Raji (cell line): ENCODE results near the gene DNAH12.

Experiments
- POLR2A ChIP-seq: IDR thresholded peaks from 2 replicates; pipeline ENCODE4 v1.6.1; 2011; ENCODE audit warnings: low read depth, low read length, control low read depth; ENCODE audit not compliant: insufficient read depth

Gene DNAH12

DNA sequence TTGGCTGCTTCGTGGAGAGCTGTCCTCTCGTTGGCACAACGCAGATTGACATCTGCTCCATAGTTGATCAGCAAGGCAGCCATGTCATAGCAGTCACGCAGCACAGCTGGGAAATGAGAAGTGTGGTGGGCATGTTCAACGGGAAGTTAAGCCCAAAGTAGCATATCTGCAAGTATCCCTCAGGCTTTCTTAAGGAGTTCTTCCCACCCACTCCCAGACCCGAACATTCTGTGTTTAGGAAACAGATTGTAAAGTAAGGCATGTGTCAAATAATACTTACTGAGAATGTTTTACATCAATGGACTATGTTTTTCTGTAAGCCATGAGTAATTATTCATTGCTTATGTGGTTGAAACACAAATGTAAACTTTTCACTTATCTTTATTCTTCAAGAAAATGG lies 260.8 kb downstream of the DNAH12 start:
- no peak for TF ChIP-seq POLR2A

DNA sequence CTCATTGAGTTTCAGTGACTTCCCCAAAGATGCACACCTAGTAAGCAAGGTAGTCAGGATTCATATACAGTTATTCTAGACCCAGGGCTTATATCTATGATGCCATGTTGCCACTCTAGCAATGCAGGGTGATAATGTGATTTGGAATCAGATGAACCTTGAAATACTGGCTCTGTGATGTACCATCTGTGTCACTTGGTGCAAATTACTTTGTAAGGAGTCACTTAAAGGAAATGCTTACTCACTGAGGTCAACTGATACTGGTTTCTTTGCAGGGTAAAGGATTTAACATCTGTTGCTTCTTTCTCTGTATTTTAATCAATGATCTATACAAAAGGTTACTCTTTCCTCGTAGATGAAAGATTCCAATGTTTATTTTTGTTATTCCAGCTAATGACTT lies 262.4 kb downstream of the DNAH12 start:
- TF ChIP-seq POLR2A = no peak

DNA sequence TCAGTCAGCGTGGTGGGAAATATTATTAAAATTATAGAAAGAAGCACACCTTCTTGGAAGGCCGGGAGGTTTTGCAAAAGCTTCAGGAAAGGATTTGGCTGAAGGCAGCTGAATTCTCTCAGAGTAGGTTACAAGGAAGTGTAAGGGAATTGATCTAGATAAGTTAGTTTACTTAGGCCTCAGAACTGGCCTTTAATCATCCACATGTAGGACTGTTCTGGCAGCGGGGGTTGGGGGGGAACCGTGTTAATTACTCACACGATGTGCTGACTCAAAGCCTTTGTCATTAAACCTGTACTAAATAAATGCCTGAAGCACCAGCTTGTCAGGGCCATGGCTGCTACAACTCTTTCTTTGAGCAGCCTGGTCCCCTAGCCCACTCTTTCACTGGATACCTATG lies 264.5 kb downstream of the DNAH12 start:
- no peak for TF ChIP-seq POLR2A

DNA sequence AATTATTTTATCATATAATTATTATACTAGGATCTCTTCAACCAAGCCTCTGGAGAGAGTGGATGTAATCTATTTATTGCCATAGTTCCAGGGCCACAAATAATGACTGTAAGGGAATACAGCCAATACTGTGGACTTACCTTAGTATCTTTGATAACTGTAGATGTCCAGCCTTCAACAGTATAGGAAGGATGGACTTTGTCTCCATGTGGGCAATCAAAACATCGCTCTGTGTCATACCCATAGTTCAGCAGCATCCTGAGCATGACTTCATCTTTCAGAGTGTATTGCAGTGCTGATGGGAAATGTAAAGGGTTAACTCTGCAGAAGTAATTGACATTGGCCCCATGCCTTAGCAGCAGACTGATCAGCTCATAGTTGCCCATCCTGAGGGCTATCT lies 265.9 kb downstream of the DNAH12 start:
- no peak for TF ChIP-seq POLR2A

DNA sequence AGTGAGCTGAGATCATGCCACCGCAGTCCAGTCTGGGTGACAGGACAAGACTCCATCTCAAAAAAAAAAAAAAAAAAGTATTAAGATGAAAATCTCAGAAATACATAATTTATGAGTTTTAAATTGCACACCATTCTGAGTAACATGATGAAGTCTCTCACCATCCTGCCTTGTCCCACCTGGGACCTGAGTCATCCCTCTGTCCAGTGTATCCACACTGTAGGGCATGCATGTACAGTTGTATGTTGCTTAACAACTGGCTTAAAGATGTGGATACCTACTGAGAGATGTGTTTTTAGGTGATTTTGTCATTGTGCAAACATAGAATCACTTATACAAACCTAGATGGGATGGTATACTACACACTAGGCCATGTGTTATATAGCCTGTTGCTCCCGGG lies 268.8 kb downstream of the DNAH12 start:
- TF ChIP-seq POLR2A = no peak

DNA sequence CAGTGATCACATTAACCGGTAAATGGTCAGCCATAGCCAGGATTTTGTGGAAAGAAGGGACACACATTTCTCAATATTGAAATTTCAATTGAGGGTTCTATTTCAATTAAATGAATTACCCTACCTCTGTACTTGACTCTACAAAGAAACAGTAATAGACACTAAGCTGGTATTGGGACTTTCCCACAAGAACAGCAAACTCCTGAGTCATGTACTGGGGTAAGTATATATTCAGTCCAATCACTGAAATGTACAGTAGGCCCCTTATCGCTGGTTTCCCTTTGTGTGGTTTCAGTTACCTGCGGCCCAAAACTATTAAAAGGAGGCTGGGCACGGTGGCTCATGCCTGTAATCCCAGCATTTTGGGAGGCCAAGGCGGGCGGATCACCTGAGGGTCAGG lies 269.3 kb downstream of the DNAH12 start:
- TF ChIP-seq POLR2A = no peak

DNA sequence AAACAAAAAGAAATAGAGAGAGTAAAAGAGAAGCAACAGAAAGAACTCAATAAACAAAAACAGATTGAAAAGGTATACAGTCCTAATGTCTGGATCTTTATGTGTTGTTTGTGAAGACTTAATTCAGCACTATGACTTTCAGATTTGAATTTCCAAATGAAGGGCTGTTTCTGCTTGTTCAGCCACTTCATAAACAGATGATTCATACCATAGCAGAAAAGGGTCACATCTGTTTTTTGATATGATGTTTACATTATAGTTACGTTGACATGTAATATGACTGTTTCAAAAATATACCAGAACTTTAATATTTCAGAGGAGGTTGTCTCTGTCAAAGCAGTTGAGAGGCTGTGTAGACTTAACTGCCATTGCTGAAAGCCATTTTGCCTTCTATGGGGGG lies 275.7 kb downstream of the DNAH12 start:
- no peak for TF ChIP-seq POLR2A

DNA sequence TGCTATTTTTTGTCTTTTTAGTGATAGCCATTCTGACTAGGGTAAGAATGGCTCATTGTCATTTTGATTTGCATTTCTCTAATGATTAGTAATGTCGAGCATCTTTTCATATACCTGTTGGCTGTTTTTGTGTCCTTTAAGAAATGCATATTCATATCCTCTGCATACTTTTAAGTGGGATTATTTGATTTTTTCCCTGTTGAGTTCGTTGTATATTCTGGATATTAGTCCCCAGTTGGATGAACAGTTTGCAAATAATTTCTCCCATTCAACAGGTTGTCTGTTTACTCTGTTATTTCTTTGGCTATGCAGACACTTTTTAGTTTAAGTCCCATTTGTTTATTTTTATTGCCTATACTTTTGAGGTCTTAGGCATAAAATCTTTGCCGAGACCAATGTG lies 282.2 kb downstream of the DNAH12 start:
- TF ChIP-seq POLR2A = no peak

DNA sequence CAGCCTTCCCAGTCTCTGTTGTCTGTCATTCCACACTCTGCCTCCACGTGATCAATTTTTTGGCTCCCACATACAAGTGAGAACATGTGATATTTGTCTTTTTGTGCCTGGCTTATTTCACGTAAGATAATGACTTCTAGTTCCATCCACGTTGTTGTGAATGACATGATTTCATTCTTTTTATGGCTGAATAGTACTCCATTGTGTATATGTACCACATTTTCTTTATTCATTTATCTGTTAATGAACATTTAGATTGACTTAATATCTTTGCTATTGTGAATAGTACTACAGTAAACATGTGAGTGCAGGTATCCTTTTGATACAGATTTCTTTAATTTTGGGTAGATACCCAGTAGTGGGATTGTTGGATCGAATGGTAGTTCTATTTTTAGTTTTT lies 283.0 kb downstream of the DNAH12 start:
- no peak for TF ChIP-seq POLR2A

DNA sequence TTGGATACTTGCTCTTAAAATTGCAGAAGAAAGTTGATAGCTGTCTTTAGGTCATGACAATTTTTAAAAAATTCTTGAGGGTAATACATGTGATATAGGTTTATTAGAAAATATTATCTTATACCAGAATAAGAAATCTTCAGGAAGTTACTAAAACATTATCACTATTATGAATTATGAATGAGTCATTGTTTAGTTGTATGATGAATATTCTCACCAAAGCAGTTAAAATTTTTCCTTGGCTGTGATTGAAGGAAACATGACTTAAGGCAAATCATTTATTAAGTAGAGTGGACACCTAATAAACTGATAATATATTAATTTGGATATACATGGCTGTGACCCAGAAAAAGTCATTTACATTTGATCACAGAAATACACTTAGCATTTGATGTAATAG lies 286.5 kb downstream of the DNAH12 start:
- no peak for TF ChIP-seq POLR2A

DNA sequence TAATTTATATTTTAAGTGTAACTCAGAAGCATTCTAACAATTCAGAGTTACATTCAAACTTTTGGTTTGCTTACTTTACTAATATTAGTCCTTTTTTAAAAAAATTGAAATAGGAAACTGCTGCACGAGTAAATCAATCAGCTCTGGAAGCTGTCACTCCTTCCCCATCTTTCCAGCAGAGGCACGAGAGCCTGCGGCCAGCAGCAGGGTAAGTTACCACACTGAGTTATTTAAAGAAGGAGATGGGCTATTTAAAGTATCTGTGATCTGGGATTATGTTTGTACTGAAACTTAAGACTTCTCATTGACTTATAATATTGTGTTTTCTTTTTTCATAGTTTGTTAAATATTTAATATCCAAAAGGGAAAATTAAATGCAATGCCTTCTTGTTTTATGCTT lies 287.3 kb downstream of the DNAH12 start:
- TF ChIP-seq POLR2A = no peak

DNA sequence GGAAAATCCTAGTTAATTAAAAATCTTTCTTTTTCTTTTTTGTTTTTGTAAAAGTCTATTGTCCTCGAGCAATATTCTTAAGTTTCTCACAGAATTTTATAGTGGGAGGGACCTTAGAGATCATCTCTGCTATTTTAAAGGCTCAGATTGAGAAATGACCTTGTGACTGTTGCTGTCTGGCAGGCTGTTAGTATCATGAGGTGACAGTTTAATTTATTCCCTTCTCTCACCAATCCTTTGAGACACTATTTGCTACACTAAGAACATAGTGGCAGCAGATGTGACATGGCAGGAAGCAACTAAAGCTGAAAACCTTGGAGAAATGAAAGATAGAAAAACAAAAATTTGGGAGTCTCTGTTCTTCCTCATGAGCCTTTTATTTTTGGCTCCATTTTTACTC lies 291.7 kb downstream of the DNAH12 start:
- no peak for TF ChIP-seq POLR2A

DNA sequence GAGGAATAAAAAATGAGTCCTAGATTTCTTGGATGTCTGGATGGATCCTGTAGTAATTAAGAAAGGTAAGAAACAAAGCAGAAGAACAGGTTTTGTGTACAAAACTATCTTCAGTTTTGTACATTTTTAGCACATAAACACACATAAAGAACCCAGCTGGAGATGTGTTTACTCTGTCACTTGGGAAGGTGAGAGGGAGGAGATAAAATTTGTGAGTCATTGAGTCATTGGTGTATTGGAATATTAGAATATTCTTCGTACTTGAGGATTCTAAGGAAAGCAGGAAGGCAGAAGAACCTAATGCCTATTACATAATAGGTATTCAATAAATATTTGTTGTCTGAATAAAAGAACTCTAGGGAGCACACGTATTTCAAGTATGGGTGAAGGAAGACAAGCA lies 299.2 kb downstream of the DNAH12 start:
- no peak for TF ChIP-seq POLR2A
